Astrocyte (in vitro differentiated cells and primary cell): ENCODE data around the gene GTF2F2.

Source experiments
- CTCF ChIP-seq: IDR thresholded peaks from 2 replicates; pipeline ENCODE4 v1.5.1; 2011; ENCODE audit warnings: low read depth, mild to moderate bottlenecking, inconsistent platforms, low read length, moderate library complexity; ENCODE audit not compliant: insufficient read depth
- EZH2 ChIP-seq: IDR thresholded peaks from 2 replicates; pipeline ENCODE4 v1.6.1; 2012; ENCODE audit warnings: mild to moderate bottlenecking, low read length, inconsistent platforms; ENCODE audit not compliant: insufficient read depth

GRCh38 chr13:45084515-45084914 lies 35.8 kb upstream of the GTF2F2 start:
- TF ChIP-seq CTCF (no peak), EZH2 (no peak)
